HG03060 (cell line): ENCODE measurements around the gene ZBTB16.

Experiments
- ATAC-seq: cut with Tn5 transposase; IDR thresholded peaks from one replicate; pipeline ENCODE4 v1.9.1; 2021; ENCODE audit warnings: low read depth, moderate number of reproducible peaks; ENCODE audit not compliant: unreplicated experiment

The ZBTB16 gene

DNA sequence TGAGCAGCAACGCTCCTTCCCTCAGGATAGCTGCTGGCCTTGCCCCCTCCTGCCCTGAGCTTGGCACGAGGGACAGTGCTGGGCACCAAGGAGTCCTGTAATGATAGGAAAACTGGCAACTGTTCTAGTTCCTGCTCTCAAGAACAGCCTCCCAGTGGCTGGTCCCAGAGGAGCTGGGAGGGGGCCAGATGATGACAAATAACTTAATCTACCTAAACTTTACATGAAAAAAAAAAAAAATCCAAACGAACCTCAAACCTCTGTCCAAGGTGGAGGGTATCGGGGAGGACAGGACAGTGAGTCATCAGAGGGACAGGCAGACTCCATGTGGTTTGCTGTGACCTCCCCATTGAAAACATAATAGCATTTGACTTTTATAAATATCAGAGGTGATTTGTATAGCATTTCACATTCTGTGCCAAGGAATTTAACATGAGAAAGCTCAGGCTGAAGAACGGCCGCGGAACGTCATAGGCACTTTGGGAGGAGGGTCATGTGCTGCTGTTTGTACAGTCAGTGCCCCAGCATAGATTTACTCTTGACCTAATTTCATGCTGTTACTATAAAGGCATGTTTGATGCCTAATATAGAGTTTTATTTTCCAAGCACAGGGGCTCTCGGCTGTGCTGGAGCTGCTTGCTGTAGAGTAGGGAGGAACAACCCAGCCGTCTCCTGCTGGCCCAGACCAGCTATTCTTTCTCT lies 138.4 kb downstream of the ZBTB16 start:
- ATAC-seq: no peak

DNA sequence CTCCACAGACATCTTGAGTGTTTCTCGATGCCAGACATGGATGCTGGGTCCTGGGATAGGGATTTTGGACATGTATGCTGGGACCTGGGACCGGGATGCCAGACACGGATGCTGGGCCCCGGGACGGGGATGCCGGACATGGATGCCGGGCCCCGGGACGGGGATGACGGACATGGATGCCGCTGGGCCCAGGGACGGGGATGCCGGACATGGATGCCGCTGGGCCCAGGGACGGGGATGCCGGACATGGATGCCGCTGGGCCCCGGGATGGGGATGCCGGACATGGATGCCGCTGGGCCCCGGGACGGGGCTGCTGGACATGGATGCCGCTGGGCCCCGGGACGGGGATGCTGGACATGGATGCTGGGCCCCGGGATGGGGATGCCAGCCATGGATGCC lies 139.5 kb downstream of the ZBTB16 start:
- no peak for ATAC-seq

DNA sequence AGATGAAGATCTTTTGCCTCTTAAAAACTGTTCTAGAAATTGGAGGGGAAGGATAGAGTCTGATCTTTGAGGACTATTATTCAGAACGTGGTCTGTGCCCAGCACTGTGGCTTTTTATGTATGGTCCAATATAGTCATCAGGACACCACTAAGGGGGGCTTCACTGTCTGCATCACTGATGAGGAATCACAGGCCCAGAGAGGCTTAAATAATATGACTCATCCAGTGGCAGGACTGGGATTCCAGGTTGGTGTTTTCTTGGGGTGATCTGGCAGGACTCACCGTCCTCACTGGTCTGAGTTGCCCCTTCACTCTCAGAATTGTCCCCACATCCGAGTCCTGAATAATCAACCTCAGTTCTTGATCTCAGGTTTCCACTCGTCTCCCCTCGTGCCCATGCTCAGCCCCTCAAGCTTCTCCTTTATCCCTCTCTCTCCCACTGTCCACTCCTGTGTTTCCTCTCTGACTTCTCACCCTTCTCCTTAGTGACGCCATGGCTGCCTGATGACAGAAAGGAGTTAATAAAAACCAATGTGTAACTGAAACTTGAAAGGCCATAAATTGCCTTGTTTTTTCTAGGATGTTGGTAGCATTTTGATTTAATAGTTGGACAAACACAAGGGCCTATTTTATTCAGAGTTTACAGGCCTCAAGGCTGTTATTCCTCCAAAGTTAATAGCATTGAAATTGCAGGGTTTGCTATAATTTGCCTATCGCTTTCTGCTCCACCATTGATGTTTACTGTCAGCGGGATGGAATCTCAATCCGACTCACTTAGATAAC lies 141.0 kb downstream of the ZBTB16 start:
- no peak for ATAC-seq

GRCh38 chr11:114201219-114201618 lies 141.7 kb downstream of the ZBTB16 start:
- no peak for ATAC-seq

DNA sequence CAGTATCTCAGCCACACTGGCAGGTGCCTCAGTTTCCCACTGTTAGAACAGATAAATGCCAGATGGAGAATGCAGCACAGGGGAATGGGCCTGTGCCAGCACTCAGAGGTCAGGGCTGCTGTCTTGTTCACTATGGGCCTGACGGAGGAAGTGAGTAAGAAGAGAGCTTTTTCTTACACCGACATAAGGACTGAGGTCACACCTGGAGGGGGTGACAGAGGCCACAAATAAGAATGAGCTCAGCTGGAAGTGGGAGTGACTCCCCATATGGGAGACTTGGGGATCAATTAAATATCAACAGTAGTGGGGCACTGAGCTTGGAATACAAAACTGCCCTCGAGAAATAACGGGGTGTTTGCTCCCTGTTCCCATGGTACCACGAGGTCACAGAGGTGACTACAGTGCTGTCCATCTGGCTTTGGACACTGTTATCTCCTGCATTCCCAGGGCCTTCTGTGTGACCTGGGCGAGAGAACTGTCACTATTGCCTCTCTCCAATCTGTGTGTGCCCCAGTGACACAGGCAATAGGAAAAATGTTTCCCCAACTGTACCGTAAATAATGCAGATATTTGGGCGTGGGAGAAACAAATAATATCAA lies 142.6 kb downstream of the ZBTB16 start:
- no peak for ATAC-seq

DNA sequence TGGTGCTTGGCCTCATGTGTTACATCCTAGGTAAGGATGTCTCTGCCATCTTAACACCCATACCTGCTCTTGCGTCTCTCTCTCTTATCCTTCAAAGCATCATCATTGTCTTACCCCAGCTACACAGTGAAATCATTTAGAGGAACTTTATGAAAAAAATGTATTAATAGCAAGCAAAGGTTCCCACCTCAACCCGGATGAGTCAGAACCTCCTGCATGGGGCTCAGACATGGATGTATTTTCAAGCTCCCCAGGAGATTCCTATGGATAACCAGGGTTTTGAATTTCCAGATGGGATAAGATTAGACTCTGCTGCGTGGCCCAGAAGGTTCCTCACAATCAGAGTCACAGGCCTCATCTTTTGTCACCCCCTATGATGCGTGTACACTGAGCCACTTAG lies 147.6 kb downstream of the ZBTB16 start:
- no peak for ATAC-seq

GRCh38 chr11:114208377-114208776 lies 148.9 kb downstream of the ZBTB16 start:
- no peak for ATAC-seq

- no peak for ATAC-seq
Measured at GRCh38 chr11:114209343-114209742, 149.8 kb downstream of the ZBTB16 start.

- no peak for ATAC-seq
Measured at GRCh38 chr11:114209904-114210303, 150.4 kb downstream of the ZBTB16 start.

DNA sequence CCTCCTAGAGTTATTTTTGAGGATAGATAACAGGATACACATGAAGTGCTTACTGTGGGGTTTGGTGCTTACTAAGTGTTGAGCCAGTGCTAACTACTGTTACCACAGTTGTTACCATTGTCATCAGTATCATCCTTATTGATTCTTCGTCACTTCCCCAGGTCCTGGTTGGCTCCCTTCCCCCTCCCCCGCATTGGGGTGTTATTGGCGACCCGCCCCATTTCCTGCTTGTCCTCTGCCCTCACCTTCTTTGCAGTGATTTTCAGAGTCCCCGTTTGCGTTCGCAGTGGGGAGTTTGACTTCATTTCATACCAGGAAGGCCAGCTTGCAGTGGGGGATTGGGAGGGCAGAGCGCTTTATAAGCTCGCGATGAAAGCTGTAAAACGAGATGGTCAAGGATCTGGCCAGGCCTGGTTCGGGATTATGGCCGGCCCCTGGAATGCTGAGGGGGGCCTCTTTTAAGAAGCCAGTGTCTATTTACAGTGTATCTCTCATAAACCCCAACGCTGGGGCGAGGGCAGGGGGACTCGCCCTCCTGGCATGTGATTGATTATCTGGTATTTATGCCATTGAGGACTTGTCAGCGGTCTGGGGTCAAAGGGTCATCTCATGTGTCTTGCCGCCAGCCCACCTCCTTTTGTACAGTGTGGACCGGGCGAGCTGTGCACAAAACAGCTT lies 152.1 kb downstream of the ZBTB16 start:
- ATAC-seq: no peak

DNA sequence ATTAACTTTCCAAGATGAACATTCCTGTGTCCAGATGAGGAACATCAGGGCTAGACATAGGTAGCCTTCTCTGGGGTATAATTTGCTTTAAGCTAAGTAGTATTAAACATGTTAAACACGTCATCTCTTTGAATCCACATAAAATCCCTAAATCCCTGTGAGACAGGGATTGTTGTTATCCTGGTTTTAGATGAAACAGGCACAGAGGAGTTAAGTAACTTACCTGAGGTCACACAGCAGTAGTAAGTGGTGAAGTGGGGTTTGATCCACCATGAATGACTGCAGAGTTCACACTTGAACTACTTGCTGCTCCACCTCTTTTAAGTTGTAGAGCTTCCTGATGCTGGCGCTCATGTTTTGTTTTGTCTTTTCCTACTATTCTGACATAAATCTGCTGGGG lies 154.1 kb downstream of the ZBTB16 start:
- ATAC-seq: no peak

DNA sequence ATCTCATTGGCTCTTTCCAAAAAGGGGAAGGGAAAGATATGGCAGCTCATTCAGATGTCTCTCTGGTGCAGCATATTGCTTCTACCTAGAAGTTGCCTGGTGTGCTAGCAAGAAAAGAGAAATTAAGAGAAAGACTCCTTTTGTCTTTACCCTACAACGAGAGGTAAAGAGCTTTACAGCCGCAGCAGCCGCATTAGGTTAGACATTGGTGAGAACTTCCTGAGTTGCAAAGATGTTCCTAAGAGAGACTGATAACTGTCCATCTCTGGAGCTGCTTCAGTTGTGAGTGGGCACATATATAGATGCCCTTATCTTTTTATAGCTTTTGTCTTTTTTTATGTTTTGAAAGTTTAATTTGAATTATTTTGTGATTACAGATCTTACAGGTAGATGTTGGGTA lies 155.9 kb downstream of the ZBTB16 start:
- ATAC-seq: no peak

DNA sequence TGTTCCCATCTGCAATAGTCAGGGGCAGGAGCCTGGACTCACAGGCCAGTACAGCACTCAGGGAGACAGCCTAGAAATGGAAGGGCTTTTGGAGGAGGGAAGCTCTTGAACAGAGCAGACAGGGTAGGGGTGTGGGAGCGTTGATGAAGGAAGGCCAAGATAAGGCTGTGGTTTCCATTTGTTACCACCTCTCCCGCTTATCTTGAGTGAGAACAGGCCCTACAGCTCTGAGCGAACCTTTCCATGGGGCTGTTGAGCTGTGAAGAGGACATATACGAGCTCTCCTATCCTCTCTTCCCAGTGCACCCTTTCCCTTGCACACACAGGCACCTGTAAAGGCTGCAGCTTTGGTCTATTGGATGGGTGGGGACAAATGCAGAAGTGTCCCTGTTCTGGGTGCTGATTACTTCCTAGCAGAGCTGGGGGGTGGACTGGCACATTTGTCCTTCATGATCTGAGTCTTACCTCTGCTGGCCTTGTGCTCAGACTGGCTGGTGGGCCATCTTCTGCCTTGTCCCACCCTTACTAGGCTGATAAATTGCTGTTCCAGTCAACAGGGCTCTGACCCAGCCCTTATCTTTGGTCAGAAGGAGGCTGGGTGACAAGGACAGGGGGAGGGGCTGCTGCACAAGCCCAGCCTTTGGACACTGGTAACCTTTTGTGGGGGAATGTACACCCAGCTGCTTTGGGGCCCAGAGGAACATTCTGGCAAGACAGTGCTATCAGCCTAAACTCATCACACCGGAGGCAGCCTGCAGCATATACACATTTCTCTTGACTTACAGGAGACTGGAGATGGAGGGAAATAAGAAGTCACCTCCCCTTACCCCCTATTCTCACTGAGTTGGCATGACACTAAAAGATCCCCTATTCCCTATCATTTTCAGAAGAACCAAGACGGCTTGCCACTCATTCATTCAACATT lies 156.6 kb downstream of the ZBTB16 start:
- no peak for ATAC-seq

DNA sequence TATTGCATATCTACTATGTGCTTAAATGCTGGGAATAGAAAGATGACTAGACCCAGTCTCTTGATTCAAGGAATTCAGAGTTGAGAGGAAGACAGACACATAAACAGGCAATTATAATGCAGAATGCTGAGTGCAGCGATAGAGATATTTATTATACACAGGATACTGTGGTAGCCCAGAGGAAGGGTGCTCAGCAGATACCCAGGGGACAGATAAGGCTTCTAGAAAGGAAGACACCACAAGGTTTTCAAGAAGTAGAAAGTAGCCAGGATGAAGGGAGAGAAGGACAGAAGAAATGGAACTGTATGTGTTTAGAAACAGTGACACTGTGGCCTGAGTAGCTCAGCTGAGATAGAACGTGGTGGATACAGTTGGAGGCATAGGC lies 157.3 kb downstream of the ZBTB16 start:
- no peak for ATAC-seq

DNA sequence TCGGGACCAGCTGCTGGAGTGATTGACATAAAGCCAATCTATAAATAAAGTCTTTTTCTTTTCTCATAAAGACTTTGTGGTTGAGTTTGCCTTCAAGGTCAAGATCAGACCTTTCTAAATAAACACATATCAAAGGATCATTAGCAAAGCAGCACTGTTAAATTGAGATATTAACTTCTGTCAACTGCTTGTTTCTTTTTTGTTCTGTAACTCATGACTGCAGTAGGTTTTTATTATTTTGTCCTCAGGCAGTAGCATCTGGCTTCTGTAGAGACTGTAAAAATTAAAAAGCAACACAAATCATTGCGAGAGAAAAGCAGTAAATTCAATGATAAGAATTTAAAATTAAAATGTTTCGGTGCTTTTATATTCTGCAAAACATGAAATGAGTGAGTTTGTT lies 159.0 kb downstream of the ZBTB16 start:
- ATAC-seq: no peak

DNA sequence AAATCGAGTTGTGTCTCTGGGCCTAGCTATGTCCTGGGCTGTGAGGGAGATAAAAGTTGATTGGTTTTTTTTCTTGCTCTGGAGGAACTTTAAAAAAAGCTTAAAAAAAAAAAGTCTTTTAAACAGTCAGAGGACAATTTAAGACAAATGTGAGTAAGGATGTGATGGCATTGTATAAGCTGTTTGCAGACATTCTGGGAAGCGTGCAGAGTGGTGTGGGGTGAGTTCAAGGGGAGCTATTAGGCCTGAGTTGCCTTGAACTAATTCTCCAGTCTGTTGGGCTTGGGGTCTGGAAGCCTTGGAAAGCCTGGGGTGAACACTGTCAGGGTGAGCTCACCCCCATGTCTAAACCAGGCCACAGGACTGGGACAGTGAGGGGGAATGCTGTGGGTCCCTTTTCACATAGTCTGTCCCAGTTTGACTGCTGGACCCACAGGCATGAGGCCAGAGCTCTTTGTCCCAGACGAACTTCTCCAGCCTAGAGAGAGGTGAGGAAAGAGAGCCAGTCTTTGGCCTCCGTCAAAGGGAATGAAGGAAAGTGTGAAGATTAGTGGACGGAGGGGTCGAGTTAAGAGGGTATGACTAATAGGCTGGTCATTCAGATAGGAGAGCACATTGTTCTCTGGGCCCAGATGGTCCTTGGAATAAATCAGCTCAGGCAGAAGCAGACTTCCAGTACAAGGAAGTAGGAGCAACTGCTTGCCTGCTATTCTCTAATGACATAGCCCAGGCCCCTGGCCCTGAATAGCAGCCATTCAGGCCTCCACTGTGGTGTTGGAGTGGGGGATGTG lies 160.2 kb downstream of the ZBTB16 start:
- ATAC-seq: no peak

DNA sequence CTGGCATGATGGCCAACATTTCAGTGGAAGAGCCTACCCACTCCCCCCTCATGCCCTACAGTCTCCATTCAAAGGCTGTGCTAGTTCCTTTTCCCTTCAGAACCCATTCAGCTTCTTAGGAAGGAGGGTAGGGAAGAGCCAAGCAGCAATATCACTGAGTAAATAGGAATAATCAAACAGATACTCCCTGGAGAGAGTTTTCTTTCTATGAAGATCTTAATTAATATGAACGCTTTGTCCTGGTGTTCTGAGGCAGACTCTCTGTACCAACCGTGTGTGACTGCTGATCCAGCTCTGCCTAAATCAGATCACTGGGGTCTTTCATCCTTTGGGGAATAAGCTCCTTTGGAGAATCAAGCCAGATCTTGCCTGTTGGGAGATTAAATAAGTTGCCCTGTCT lies 161.5 kb downstream of the ZBTB16 start:
- ATAC-seq: no peak

GRCh38 chr11:114225661-114226060 lies 166.2 kb downstream of the ZBTB16 start:
- no peak for ATAC-seq

GRCh38 chr11:114226356-114226755 lies 166.8 kb downstream of the ZBTB16 start:
- ATAC-seq: no peak
